Activated T-helper 1 cell treated with Interleukin-2 at 50 U/mL for 16 hours (primary cell): ENCODE measurements around the gene CNTN2.
A peak's percentile ranks its signal among the peaks of the same experiment; 100 is the strongest.

ENCODE experiments used
- DNase-seq: peaks from one replicate; pipeline ENCODE4 v3.0.0-alpha.2; 2020; ENCODE audit warnings: low read depth

The CNTN2 gene

DNA sequence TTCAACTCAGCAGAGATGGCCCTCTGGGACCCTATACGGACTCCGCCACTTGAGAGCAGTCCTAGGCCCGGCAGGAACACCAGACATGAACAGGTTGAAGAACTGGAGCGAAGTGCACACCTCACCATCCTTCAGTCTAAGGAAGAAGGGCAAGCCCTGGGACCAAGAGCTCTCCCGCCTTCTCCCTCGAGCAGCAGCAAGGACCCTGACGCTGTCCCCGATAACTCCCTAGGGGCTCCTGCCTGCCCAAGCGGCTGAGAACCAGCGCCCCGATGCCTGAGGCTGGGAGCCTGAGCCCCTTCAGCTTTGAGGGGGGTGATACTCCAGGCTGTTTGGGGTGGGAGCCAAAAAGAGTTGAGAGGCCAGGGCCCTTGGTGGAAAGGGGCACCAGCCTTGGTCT is 31.1 kb downstream of the CNTN2 start:
- DNase-seq = no peak

DNA sequence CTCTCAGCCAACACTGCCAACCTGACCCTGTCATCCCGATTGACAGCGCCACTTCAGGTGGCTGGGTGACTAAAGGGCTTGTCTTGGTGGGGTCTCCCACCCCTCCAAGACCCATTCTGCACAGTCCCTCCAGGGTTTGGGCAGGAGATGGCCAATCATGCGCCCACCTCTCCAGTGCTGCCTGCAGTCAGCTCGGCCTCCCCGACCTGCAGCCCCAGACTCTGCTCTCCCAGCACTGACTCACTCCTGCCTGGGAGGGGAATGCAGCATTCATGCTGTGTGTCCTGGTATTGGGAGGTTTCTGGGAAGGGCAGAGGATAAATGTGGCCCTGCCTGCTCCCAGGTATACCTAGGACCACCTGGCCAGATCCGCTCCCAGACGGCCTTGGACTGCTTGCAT is 31.5 kb downstream of the CNTN2 start:
- no peak for DNase-seq

DNA sequence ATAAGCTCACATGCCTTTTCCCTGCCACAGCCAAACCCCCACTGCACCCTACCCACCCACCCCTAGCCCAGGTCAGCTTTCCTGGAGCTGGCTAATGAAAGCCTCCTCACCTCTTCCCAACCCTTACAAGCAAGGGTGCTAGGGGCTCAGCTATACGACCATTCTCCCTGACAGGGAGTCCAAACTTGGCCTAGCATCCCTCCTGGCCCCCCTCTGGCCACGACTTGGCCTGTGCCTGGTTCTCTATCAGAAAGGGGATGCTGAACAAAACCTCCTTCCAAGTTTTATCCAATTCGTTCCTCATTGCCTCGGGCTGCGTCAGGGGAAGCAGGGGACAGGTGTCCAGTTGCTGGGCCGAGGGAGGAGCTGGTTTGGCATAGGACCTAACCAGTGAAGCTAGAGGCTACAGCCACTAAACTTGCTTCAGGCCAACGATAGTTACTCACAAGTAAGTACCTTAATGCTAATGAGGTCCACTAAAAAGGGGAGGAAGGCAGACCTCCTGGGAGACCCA is 32.7 kb downstream of the CNTN2 start:
- DNase-seq = no peak

DNA sequence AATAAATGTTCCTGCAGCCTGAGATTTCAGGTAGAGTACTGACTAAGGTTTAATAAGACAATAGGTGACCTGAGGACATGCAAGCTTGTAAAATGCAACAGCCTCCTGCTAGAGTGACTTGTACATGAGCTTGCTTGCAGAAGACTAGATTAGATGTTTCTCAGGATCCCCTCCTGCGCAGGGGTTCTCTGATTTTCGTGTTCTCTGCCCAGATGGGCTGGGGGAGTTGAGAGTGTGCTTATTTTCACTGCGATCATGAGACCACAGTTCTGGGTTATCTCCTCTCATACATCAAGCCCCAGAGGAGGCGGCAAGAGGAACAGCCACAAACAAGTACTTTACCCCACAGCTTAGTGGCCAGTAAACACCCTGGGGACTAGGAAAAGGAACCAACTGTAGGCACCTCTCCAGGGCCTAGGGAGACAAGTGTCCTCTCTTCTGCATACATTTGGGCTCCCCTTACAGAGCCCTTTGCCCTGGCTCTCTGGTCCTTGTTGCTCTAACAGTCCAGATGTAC is 33.3 kb downstream of the CNTN2 start:
- DNase-seq = no peak

DNA sequence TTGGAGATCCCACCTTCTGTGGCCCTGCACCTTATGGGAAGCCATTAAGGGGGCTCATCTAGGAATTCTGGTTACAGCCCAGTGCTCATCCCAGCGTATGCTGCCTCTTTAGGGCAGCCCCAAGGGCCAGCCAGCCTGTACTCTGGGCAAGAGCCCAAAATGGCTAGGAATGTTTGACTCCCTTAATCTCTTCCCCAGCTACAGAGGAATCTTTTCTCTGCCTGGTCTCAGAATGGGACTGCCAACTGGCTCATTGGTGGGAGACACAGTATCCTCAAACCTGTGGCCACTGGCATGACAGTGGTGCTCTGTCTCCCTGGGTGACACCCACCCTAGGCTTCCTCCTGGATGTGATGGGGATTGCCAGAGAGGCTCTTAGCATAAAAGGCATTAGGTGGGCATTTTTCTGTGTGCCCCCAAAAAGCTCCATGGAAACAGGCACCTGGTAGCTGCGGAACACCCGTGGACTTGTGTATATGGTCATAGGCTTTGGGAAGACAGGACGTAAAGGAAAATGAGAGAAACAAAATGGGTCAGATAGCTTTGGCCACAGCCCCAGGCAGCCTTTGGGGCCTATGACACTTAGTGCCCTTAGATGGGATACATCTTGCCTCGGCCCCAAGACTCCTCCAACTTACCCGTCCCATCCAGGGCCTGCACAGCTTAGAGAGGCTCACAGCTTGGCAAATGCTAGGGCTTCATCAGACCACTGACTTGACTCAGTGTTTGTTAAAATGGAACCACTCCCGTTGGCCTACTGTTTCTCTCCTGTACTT is 34.3 kb downstream of the CNTN2 start:
- no peak for DNase-seq

DNA sequence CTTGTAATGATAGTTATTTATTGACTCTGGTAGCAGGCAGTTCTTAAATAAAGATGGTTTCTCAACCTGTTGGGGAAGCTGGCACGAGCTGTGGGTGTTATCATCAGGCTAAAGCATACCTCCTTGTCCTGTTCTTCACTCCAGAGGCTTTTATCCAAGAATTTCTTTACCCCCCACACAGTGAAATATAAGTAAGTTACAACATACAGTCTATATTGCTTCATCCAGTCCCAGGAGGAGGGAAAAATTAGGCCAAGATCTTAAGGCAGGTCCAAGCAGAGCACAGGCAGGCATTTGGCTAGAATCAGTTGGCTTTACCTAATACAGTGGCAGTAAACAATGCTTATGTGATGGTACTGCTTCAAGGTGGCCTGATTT is 34.9 kb downstream of the CNTN2 start:
- DNase-seq = no peak

DNA sequence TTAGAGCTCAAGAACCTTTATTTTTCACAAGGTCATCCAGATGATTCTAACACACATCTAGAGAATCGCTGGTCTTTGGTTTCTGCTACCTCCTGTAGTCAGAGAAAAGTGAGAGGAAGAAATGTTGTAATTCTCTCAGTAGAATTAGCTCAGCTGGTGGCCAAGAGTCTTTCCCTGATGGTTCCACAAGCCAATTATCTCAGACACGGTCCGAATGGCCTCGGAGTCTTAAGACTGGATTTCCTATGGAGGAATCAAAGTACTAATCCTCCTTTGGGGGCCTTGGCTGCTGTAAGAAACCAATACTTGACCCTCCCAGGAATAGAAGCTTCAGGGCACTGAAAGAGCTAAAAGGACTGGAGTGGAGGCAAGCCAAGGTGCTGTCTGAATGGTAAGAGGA is 39.4 kb downstream of the CNTN2 start:
- DNase-seq = no peak

DNA sequence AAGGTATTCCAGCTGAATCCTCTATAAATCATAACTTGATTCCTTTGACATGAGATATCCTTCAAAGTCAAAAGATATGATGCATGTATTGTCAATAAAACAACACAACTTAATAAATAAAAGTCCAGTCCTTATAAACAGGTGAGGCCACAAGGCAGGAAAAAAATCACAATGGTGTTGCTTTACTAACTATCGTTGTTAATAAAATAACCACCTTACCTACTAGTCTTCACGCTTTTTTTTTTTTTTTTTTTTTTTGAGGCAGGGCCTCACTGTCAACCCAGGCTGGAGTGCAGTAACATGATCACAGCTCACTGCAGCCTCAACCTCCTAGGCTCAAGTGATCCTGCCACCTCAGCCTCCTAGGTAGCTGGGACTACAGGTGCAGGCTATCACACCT is 41.3 kb downstream of the CNTN2 start, which contains the start of gene TMEM81:
TSS of gene TMEM81 (minus strand) at position 101 of the 400 bp plus-strand sequence. CDS start 140 bp downstream, outside the sequence.
- DNase-seq = no peak

DNA sequence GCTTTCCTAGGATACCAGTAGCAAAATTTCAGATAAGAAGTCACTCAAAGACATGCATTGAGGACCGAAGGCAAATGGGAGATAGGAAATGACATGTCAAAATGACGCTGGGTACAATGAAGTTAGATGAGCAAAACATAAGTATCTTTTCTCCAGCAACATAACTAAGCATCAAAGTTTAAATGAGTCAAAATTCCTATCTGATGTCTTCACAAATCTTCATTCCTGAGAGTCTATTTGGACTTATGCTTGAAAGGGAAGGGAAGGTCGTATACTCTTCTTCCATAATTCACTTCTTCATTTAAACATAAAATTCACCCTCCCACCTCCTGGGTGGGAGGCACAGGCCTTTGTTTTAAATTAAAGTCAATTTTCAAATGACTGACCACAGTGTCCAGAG is 45.3 kb downstream of the CNTN2 start:
- no peak for DNase-seq

DNA sequence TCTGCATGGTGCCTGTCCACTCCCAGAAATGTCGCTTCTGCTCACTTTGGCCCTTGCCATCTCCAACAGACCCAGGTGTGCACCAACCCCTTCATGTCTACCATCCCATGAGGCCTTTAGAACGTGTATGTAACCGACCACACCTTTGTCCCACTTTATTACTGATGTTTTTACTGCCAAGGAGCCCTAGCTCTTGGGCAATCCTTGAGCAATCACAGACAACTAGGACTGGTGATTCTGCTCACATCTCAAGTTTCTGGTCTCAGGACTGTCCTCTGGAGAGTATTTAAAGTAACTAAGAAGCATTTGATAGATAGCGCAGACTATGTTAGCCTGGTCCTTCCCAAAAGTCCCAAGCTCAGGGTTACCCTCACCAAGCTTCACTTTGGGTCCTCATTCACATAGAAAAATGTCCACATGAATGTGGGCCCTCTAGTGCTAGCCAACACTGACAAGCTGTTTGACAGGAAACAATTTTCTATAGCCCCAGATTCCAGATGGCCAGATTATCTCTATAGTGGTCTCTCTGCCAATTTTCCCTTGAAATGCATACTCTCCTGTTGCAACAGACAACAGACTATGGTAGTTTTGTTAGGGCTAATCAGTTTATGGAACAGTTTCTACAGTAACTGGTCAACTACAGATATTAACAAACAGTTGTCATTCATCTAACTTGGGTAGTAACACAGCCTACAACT is 48.2 kb downstream of the CNTN2 start:
- DNase-seq = no peak

DNA sequence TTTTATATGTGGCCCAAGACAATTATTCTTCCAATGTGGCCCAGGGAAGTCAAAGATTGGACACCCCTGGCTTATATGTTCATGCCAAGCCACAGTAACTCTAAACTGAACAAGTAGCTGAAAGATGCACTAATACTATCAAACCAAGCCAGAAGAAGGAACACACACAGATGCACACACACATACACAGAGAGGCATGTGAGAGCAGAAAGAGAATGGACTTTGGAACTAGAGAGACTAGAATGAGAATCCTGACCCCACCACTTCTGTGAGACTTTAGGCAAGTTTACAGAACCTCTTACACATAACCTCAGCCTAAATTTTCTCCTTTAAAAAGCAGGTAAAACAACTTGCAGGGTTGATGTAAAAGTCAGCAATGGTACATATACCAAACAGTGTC is 52.4 kb downstream of the CNTN2 start:
- no peak for DNase-seq

DNA sequence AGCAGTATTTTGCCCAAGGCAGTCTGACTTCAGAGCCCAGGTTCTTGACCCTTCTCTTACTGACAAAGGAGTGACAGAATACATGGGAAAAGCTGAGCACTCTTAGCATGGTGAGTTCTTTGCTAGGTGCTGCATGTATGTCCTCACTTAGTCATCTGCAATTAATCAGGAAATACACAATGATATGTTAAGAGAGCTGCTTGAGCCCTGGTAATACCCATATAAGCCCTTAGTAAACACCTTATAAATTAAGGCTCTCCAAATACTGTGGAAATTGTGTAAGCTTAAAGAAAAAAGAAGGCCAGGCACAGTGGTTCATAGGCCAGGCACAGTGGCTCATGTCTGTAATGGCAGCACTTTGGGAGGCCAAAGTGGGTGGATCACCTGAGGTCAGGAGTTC is 55.2 kb downstream of the CNTN2 start:
- DNase-seq = no peak

DNA sequence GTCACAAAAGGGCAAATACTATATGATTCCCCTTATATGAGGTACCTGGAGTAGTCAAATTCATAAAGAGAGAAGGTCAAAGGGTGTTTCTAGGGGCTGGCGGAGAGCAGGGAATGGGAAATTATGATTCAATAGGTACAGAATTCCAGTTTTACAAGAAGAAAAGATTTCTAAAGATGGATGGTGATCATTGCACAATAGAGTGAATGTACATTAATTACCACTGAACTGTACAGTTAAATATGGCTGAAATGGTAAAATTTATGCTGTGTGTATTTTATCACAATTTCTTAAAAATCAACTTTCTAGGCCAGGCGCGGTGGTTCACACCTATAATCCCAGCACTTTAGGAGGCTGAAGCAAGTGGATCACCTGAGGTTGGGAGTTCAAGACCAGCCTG is 59.4 kb downstream of the CNTN2 start:
- no peak for DNase-seq

DNA sequence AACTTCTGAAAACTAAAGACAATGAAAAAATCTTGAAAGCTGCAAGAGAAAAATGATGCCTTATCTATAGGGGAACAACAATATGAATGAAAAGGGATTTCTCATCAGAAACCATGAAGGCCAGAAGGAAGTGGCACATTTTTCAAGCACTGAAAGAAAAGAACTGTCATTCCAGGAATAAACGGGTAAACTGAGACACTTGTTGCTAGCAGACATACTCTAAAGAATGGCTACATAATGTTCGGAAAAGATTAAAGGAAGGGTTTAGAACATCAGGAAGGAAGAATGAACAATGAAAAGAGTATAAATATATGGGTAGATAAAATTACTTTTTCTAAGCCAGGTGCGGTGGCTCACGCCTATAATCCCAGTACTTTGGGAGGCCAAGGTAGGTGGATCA is 64.3 kb downstream of the CNTN2 start:
- no peak for DNase-seq

DNA sequence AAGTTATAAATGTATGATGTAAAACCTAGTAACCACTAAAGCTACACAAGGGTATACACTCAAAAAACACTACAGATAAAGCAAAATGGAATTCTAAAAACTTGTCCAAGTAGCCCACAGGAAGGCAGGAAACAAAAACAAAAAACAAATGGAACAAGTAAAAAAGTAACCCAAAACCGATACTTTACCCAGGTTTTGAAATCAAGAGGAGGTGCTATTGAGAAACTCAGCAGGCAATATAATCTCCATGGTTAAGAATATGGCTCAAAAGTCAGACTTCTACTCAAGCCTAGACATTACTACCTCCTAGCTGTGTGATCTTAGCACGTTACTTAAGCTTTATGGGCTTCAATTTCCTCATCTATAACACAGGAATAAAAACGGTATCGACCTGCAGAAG is 65.5 kb downstream of the CNTN2 start:
- DNase-seq = no peak

DNA sequence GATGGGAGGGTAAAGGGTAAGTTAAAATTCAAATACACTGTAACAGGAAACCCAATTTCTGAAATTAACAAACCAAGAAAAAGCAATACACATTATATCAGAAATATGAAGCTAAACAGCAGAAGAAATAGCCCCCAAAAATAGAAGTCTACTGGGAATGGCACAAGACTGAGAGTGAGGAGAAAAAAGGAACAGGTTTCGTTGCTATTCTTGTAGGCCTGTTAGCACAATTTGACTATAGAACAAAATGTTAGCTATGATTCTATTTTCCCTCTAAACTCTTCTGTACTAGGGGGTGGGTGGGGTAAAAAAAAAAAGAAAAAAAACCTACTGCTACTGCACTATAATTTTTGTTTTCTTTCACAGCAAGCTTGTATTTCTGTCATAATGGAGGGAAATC is 66.3 kb downstream of the CNTN2 start:
- no peak for DNase-seq

DNA sequence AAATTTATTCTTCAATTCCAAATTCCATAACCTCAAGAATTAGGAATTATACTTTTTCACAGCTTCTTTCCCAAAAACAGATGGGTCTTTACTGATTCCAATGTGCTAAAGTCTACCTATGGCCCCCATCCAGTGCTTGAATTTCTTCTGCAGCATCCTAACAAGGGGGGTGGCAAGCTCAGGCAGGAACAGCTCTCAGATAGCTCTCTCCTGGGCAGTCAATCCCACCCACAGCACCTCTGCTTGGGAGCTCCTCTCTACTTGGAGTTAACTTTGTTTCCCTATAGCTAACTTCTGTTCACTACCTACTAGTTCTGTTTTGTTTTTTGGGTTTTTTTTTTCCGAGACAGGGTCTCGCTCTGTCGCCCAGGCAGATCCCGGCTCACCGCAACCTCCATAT is 66.7 kb downstream of the CNTN2 start:
- DNase-seq = no peak

DNA sequence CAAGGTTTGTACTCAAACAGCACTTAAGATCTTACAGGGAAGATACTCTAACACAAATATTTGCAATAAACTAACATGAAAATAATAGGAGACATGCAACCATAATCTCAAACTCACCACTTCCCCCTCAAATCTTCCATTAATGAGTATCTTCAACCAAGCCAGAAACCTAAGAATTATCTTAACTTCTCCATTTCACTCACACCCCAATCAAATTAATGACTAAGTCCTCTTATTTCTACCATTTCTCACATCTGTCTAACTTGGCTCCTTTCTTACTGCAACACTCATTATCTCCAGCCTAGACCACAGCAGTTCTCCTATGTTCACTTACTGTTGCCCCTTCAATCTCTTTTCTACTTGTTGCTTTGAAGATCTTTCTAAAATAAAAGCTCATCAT is 68.3 kb downstream of the CNTN2 start:
- DNase-seq = no peak

DNA sequence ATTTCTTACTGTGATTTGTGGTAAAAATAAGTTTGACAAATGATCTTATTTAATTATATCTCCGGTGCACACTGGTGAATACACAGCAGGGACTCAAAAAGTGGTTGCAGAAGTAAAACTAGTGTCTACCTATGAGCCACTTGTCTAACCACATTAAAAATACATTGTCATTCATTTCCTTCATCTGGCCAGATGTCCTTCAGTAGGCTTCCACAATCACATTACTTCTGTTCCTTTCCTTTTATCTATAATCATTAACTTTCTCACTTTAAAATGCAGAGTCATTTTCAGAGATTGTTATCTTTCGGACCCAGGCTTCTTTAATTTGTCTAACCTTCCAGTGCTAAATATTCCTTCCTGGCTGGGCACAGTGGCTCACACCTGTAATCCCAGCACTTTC is 75.7 kb downstream of the CNTN2 start:
- DNase-seq = no peak

DNA sequence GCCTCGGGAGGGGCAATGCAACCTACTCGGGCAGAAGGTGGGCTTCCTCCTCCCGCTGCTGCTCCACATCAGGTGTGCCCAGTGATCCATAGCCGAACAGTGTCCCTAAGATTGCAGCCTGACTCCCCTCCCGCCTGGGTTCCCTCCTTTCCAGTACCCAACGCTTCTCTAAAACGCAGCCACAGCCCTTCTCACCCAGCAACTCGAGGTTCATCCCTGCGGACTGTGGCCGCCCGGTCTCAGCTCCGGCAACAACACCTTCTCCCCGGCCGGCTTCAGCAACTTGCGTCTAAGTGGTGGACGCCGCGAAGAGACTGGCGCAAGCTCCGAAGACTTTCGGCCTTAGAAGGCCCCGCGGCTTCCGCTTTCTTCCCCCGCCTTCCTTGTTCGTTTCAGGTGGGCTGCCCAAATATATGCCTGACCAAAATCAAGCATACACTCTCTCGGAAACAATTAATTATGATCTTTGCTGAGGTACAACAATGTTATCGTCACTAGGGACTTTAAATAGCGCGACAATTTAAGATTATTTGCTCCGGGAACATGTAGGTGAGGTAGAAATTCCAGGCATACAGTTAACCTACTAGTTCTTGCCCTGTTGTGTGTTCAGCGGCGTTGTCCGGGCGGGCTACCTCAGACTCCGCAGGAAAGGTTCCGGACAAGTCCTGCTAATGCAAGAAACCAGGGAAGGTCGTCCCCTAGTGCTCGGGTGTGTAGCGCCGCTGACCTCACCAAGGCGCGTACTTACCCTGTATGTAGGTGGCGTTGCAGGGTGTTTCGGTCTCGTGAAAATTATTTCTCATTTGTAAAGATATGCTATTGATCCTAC is 78.9 kb downstream of the CNTN2 start, which contains the start of gene RBBP5:
TSS of gene RBBP5 (minus strand) at position 319 of the 829 bp plus-strand sequence. CDS start at position 214, 105 bp downstream.
- peak; percentile 93 for DNase-seq

DNA sequence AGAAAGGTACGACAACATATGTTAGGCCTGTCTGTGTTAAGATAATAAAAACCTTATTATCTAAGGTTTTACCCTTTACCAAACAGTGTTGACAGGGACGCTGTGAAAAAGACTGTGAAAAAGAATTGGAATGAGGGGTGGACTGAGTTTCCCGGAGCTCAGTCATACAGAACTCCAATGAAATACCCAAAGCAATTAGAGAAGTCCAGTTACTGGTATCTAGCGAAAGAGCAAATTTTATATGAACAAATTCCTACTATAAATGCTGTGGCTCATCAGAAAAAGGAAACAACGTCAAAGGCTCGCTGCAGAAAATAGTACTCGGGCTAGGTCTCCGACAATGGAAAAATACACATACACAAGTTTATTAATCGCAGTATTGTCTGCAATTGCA is 79.5 kb downstream of the CNTN2 start:
- DNase-seq = no peak

DNA sequence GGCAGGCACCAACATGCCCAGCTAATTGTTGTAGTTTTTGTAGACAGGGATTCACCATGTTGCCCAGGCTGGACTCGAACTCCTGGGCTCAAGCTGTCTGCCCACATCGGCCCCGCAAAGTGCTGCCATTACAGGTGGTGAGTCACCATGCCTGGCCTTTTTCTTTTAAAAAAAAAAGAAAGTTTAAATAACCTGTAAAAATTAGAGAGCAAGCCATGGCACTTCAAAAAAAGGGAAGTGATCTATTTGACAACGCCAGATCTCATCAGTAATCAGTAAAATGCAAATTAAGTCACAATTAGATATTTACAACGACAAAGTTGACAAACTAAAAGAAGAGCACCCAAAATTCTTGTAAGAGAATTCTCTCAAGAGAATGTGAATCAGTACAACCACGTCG is 81.7 kb downstream of the CNTN2 start:
- DNase-seq = no peak
